Measurements from ENCODE around the gene UNC5A.

Gene UNC5A

GRCh38 chr5:176822041-176822792, 11.9 kb downstream of the UNC5A start:
- DNase-seq: no peak

- no peak for DNase-seq
Measured at GRCh38 chr5:176822793-176823481, 12.6 kb downstream of the UNC5A start.

GRCh38 chr5:176823869-176824412, 13.6 kb downstream of the UNC5A start:
- no peak for DNase-seq

GRCh38 chr5:176824604-176825003, 14.2 kb downstream of the UNC5A start:
- no peak for DNase-seq

- DNase-seq: no peak
Measured at GRCh38 chr5:176825234-176825633, 14.9 kb downstream of the UNC5A start.

- no peak for DNase-seq
Measured at GRCh38 chr5:176825957-176826356, 15.6 kb downstream of the UNC5A start.

GRCh38 chr5:176827736-176828414, 17.5 kb downstream of the UNC5A start:
- no peak for DNase-seq

- no peak for DNase-seq
Measured at GRCh38 chr5:176829320-176829719, 19.0 kb downstream of the UNC5A start.

- no peak for DNase-seq
Measured at GRCh38 chr5:176830422-176830994, 20.1 kb downstream of the UNC5A start.

GRCh38 chr5:176830995-176831423, 20.6 kb downstream of the UNC5A start:
- no peak for DNase-seq

GRCh38 chr5:176831425-176831824, 21.1 kb downstream of the UNC5A start:
- DNase-seq: no peak

- no peak for DNase-seq
Measured at GRCh38 chr5:176832162-176832561, 21.8 kb downstream of the UNC5A start.

GRCh38 chr5:176833286-176833685, 22.9 kb downstream of the UNC5A start:
- DNase-seq: no peak

- DNase-seq: no peak
Measured at GRCh38 chr5:176835918-176836317, 25.6 kb downstream of the UNC5A start.

- no peak for DNase-seq
Measured at GRCh38 chr5:176836811-176837706, 26.7 kb downstream of the UNC5A start.

- peak; percentile 53 to 58 for DNase-seq
Measured at GRCh38 chr5:176837707-176838115, 27.4 kb downstream of the UNC5A start.

- no peak for DNase-seq
Measured at GRCh38 chr5:176843673-176844072, 33.3 kb downstream of the UNC5A start.

GRCh38 chr5:176844281-176844680, 33.9 kb downstream of the UNC5A start:
- DNase-seq: no peak

GRCh38 chr5:176844706-176845391, 34.5 kb downstream of the UNC5A start:
- DNase-seq: no peak

- DNase-seq: no peak
Measured at GRCh38 chr5:176845392-176845713, 35.0 kb downstream of the UNC5A start.

GRCh38 chr5:176846335-176847140, 36.2 kb downstream of the UNC5A start:
- no peak for DNase-seq

All from activated CD4-positive, alpha-beta T cell treated with anti-CD3 and anti-CD28 coated beads, Interleukin-2, amount 50 U/mL, for 4 hours (primary cell).